ENCODE results near the gene GHSR. TPM values are rescaled to one million over a fixed set of nuclear protein-coding genes. Genes with fewer than 3 reads are reported as not detected.

The GHSR gene
- total RNA-seq, 1 experiment from 2014 or later = not detected

DNA sequence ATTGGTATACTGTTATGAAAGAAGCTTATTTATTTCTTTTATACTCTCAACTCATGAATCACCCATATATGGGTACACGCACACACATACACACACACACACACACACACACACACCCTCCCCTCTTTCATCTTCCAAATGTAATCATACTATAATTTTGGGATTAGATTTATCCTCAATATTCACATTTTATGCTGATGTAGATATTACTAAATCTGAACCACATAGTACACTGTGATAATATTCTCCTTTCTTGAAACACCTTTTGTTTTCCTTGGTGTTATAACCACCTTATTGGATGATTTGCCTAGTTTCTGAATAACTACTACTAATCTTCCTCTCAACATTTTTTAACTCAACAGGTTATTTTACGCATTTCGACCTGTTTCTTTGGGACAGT lies 8.1 kb upstream of the GHSR start:
- no peak for TF ChIP-seq EZH2 (IDR thresholded peaks at IDR 0.05; ENCODE audit: low read depth)
- TF ChIP-seq, protein P1, sequence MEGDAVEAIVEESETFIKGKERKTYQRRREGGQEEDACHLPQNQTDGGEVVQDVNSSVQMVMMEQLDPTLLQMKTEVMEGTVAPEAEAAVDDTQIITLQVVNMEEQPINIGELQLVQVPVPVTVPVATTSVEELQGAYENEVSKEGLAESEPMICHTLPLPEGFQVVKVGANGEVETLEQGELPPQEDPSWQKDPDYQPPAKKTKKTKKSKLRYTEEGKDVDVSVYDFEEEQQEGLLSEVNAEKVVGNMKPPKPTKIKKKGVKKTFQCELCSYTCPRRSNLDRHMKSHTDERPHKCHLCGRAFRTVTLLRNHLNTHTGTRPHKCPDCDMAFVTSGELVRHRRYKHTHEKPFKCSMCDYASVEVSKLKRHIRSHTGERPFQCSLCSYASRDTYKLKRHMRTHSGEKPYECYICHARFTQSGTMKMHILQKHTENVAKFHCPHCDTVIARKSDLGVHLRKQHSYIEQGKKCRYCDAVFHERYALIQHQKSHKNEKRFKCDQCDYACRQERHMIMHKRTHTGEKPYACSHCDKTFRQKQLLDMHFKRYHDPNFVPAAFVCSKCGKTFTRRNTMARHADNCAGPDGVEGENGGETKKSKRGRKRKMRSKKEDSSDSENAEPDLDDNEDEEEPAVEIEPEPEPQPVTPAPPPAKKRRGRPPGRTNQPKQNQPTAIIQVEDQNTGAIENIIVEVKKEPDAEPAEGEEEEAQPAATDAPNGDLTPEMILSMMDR (conservative IDR thresholded peaks at IDR 0.05) = no peak
- no TSS peak for BruUV-seq (replicated peaks)
- Histone ChIP-seq H3K79me2 (ENCODE audit: low read depth) (no peaks in the 10 kb centered on the region), H3K27ac (no peak overlapping the region), H2AFZ (no peak overlapping the region), H4K20me1 (ENCODE audit: insufficient read depth) (no peaks in the 10 kb centered on the region), H3K4me3 (no peak overlapping the region), H3K27me3 (ENCODE audit: insufficient read depth, low read depth) (no peaks in the 10 kb centered on the region), H3K9me3 (ENCODE audit: insufficient read depth, low read depth) (no peaks in the 10 kb centered on the region; the same call in 1 of the 2 replicates), H3F3A (ENCODE audit: insufficient read depth, low read depth) (0 out of 2 replicates have a peak, but pooled peaks cover 3% of the 10 kb centered on the region), H3K4me2 (no peak overlapping the region), H3K36me3 (ENCODE audit: low read depth) (no peaks in the 10 kb centered on the region), H3K9me2 (ENCODE audit: insufficient read depth) (0 out of 2 replicates have a peak, but pooled peaks cover 4% of the 10 kb centered on the region), H3K4me1 (replicated peaks; ENCODE audit: insufficient read depth) (no peaks in the 10 kb centered on the region)
- CTCF ChIA-PET = interaction anchor here (0.7 kb wide), 1 partner anchor 329 kb away, joined by 4 read pairs; no protein-coding TSS in a partner anchor
- DNase-seq = no peak
- intact Hi-C loops (cut with micrococcal nuclease; ENCODE audit: unreplicated experiment) = no loop called here
- POLR2A ChIA-PET (ENCODE audit: unreplicated experiment) = no interaction called here

DNA sequence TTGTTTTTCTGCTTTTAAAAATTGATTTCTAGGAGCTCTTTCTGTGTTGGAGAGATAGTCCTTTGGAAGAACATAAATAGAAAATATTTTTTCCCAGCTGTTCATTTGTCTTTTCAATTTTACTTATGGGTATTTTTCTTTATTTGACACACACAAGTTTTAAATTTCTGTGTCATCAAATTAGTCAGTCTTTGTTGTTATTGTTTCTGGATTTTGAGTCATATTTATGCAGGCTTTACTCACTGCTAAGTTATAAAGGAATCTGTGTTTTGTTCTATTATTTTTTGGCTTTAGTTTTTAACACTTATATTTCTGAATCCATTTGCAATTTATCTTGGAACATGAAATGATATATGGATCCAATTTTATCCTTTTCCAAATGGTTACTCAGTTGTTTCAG lies 5.9 kb upstream of the GHSR start:
- TF ChIP-seq EZH2 (IDR thresholded peaks at IDR 0.05; ENCODE audit: low read depth) = no peak
- TF ChIP-seq, protein P1 (conservative IDR thresholded peaks at IDR 0.05) = no peak
- Histone ChIP-seq H3K27me3 (ENCODE audit: insufficient read depth, low read depth) (no peaks in the 10 kb centered on the region), H3K4me1 (replicated peaks; ENCODE audit: insufficient read depth) (no peaks in the 10 kb centered on the region), H3K79me2 (ENCODE audit: low read depth) (no peaks in the 10 kb centered on the region), H2AFZ (no peak overlapping the region), H3K4me2 (no peak overlapping the region), H3K27ac (no peak overlapping the region), H3K9me3 (ENCODE audit: insufficient read depth, low read depth) (no peaks in the 10 kb centered on the region), H3K36me3 (ENCODE audit: low read depth) (no peaks in the 10 kb centered on the region), H4K20me1 (ENCODE audit: insufficient read depth) (no peaks in the 10 kb centered on the region), H3K9me2 (ENCODE audit: insufficient read depth) (no peaks in the 10 kb centered on the region), H3K4me3 (no peak overlapping the region), H3F3A (ENCODE audit: insufficient read depth, low read depth) (0 out of 2 replicates have a peak, but pooled peaks cover 3% of the 10 kb centered on the region)
- no TSS peak for BruUV-seq (replicated peaks)
- CTCF ChIA-PET = no interaction called here
- no peak for DNase-seq
- intact Hi-C loops (cut with micrococcal nuclease; ENCODE audit: unreplicated experiment) = no loop called here
- POLR2A ChIA-PET (ENCODE audit: unreplicated experiment) = no interaction called here

DNA sequence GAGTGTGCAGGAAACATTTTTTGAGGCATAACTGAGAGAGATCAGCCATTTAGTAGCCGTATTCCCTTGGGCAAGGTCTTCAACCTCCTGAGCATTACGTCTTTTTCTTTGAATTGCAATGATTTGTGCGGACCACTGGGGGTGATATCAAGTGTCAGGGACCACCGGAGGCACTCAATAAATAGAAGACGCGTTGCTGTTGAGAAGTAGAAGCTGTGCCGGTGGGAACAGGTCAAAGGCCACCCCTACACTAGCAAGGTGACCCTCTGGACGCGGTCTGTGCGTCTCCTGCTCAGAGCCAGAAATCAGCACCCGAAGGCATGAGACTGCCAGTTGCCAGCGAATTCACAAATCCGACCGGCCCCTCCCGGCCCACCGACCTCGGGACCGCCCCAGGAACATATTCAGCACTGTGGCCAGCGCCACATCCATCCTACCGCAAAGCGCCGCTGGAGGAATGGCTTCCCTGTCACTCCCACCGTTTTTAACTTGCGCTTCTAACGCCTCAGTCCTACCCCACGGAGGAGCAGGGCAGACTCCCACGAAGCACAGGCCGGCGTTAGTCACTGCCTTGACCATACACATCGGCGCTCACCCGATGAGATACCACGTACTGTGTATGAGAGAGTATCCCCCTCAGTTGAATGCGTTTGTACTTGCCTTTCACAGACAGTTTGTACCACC lies 1.4 kb upstream of the GHSR start:
- TF ChIP-seq EZH2 (IDR thresholded peaks at IDR 0.05; ENCODE audit: low read depth) = no peak
- TF ChIP-seq, protein P1 (conservative IDR thresholded peaks at IDR 0.05) = no peak
- Histone ChIP-seq H3K27me3 (ENCODE audit: insufficient read depth, low read depth) (no peaks in the 10 kb centered on the region), H3K4me3 (no peak overlapping the region), H3K4me2 (no peak overlapping the region), H3K36me3 (ENCODE audit: low read depth) (no peaks in the 10 kb centered on the region), H3K9me3 (ENCODE audit: insufficient read depth, low read depth) (no peaks in the 10 kb centered on the region), H3F3A (ENCODE audit: insufficient read depth, low read depth) (0 out of 2 replicates have a peak, but pooled peaks cover 3% of the 10 kb centered on the region), H4K20me1 (ENCODE audit: insufficient read depth) (no peaks in the 10 kb centered on the region), H3K27ac (no peak overlapping the region), H2AFZ (no peak overlapping the region), H3K4me1 (replicated peaks; ENCODE audit: insufficient read depth) (no peaks in the 10 kb centered on the region), H3K9me2 (ENCODE audit: insufficient read depth) (no peaks in the 10 kb centered on the region), H3K79me2 (ENCODE audit: low read depth) (no peaks in the 10 kb centered on the region)
- DNase-seq = no peak
- ChIA-PET CTCF (no interaction called here), POLR2A (ENCODE audit: unreplicated experiment) (no interaction called here)
- intact Hi-C loops (cut with micrococcal nuclease; ENCODE audit: unreplicated experiment) = no loop called here
- no TSS peak for BruUV-seq (replicated peaks)
